ENCODE measurements around the gene SLC23A3. TPM values are rescaled to one million over a fixed set of nuclear protein-coding genes. Genes with fewer than 3 reads are reported as not detected.

The SLC23A3 gene
- total and polyA plus RNA-seq, 9 of the 15 experiments (the other 6 are each of a cell fraction or from before 2014, with no cell fraction given) = 0.06 to 0.64 (median 0.16) TPM

- no TSS peak for BruUV-seq (replicated peaks)
- peak within 1 kb of the TSS; percentile 75 for H2AFZ ChIP-seq (ENCODE audit: low read depth, low read length)
- H4K20me1 ChIP-seq (replicated peaks; ENCODE audit: control insufficient read depth, insufficient read depth, low read length) = 0 out of 2 replicates have a peak, but pooled peaks cover 2% of the 10 kb centered on the region
- peak within 1 kb of the TSS; percentile 58 for H3K4me3 ChIP-seq
- peaks cover 27% of the 10 kb centered on the region for H3K79me2 ChIP-seq (ENCODE audit: control insufficient read depth, insufficient read depth, low read length)
- peak within 1 kb of the TSS; percentile 73 to 89 for H3K9ac ChIP-seq (ENCODE audit: insufficient read depth in 1 of 2, low read depth in 2 of 2, low read length in 2 of 2)
- H3K4me1 ChIP-seq (replicated peaks in 1 of 2; ENCODE audit: control insufficient read depth in 2 of 2, insufficient read depth in 2 of 2, low read length in 2 of 2) = peaks cover 13 to 53% of the 10 kb centered on the region in 2 experiments; a peak in 4 of 5 replicates
- peak within 1 kb of the TSS; percentile 92 for H3K4me2 ChIP-seq (ENCODE audit: insufficient read depth, low read length)
- H3K27me3 ChIP-seq (ENCODE audit: control insufficient read depth in 2 of 2, insufficient read depth in 2 of 2, low read length in 2 of 2) = no peaks in the 10 kb centered on the region
- no peaks in the 10 kb centered on the region for H3K9me3 ChIP-seq (replicated peaks; ENCODE audit: control insufficient read depth, insufficient read depth, low read depth, low read length)
- CTCF ChIA-PET (ENCODE audit: low intra/inter-chr PET ratio) = no interaction called here
- WGBS (ENCODE audit: insufficient coverage, low coverage, missing lambda C conversion rate) = 28% methylated on average over 41 of the region's 71 CpGs
- FAIRE-seq = peak; percentile 94
- POLR2A ChIA-PET = interaction anchor here (0.6 to 2.2 kb wide), 10 partner anchors 8 to 231 kb away, joined by 3 to 12 read pairs (median 6); partner anchors contain the start of genes ANKZF1, ATG9A, CNPPD1 and DNAJB2
- in situ Hi-C loops (cut with MboI) (no loop called here), intact Hi-C loops (cut with micrococcal nuclease) (loop anchor here (1.0 to 2.0 kb wide), 4 partner anchors 10 to 60 kb away; partner anchors contain the start of genes ANKZF1, ATG9A, DNAJB2 and NHEJ1)
- H3K9me1 ChIP-seq (ENCODE audit: control insufficient read depth, insufficient read depth, low read length) = no peaks in the 10 kb centered on the region
- peak; percentile 82 to 95 (median 90) for DNase-seq (ENCODE audit: extremely low read depth in 1 of 4, low spot score in 3 of 4)
- H3K36me3 ChIP-seq (ENCODE audit: control insufficient read depth, insufficient read depth, low read length) = peaks cover 73% of the 10 kb centered on the region
- peak within 1 kb of the TSS; percentile 89 for H3K27ac ChIP-seq (ENCODE audit: extremely low read depth, low read depth, low read length)
- peak; percentile 91 for ATAC-seq
- TF ChIP-seq GTF2A2 (tag; IDR thresholded peaks at IDR 0.05) (no peak), MAX (CRISPR knock-in tag; IDR thresholded peaks at IDR 0.05) (peak; percentile 95), POU5F1 (IDR thresholded peaks at IDR 0.05; ENCODE audit: borderline replicate concordance, low read depth, low read length, partially characterized antibody) (no peak), ATF7 (IDR thresholded peaks at IDR 0.05) (peak; percentile 31; the same call in 1 of the 2 replicates), MXI1 (IDR thresholded peaks at IDR 0.05; ENCODE audit: low read depth, low read length) (0 out of 2 replicates have a peak, but pooled peaks have one; percentile 16), HDAC1 (IDR thresholded peaks at IDR 0.05) (no peak; a peak in 1 of 4 replicates), ZBTB26 (CRISPR knock-in tag; IDR thresholded peaks at IDR 0.05) (no peak)
- TF ChIP-seq, protein P1, sequence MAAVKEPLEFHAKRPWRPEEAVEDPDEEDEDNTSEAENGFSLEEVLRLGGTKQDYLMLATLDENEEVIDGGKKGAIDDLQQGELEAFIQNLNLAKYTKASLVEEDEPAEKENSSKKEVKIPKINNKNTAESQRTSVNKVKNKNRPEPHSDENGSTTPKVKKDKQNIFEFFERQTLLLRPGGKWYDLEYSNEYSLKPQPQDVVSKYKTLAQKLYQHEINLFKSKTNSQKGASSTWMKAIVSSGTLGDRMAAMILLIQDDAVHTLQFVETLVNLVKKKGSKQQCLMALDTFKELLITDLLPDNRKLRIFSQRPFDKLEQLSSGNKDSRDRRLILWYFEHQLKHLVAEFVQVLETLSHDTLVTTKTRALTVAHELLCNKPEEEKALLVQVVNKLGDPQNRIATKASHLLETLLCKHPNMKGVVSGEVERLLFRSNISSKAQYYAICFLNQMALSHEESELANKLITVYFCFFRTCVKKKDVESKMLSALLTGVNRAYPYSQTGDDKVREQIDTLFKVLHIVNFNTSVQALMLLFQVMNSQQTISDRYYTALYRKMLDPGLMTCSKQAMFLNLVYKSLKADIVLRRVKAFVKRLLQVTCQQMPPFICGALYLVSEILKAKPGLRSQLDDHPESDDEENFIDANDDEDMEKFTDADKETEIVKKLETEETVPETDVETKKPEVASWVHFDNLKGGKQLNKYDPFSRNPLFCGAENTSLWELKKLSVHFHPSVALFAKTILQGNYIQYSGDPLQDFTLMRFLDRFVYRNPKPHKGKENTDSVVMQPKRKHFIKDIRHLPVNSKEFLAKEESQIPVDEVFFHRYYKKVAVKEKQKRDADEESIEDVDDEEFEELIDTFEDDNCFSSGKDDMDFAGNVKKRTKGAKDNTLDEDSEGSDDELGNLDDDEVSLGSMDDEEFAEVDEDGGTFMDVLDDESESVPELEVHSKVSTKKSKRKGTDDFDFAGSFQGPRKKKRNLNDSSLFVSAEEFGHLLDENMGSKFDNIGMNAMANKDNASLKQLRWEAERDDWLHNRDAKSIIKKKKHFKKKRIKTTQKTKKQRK (IDR thresholded peaks at IDR 0.05; ENCODE audit: borderline replicate concordance, low read depth, low read length) = no peak
- TF ChIP-seq, protein P2, sequence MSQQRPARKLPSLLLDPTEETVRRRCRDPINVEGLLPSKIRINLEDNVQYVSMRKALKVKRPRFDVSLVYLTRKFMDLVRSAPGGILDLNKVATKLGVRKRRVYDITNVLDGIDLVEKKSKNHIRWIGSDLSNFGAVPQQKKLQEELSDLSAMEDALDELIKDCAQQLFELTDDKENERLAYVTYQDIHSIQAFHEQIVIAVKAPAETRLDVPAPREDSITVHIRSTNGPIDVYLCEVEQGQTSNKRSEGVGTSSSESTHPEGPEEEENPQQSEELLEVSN (IDR thresholded peaks at IDR 0.05; ENCODE audit: borderline replicate concordance in 1 of 2, extremely low read depth in 1 of 2, insufficient read depth in 1 of 2, insufficient read length in 1 of 2, low read depth in 1 of 2, low read length in 1 of 2, poor library complexity in 1 of 2, severe bottlenecking in 1 of 2) = peak; percentile 97
- TF ChIP-seq, protein P3, sequence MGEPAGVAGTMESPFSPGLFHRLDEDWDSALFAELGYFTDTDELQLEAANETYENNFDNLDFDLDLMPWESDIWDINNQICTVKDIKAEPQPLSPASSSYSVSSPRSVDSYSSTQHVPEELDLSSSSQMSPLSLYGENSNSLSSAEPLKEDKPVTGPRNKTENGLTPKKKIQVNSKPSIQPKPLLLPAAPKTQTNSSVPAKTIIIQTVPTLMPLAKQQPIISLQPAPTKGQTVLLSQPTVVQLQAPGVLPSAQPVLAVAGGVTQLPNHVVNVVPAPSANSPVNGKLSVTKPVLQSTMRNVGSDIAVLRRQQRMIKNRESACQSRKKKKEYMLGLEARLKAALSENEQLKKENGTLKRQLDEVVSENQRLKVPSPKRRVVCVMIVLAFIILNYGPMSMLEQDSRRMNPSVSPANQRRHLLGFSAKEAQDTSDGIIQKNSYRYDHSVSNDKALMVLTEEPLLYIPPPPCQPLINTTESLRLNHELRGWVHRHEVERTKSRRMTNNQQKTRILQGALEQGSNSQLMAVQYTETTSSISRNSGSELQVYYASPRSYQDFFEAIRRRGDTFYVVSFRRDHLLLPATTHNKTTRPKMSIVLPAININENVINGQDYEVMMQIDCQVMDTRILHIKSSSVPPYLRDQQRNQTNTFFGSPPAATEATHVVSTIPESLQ (CRISPR knock-in tag; IDR thresholded peaks at IDR 0.05) = 0 out of 2 replicates have a peak, but pooled peaks have one; percentile 83
Measured at GRCh38 chr2:219218732-219219701, 49.2 kb upstream of the SLC23A3 start, which contains the start of gene ABCB6. ABCB6 (minus strand) TSS chr2:219218958; CDS start chr2:219218673, 285 bp downstream.
